Endodermal cell (in vitro differentiated cells): ENCODE results near the gene KRT6B. TPM values are rescaled to one million over a fixed set of nuclear protein-coding genes. Genes with fewer than 3 reads are reported as not detected.
"Not testable (repeated sequence)": the region's sequence is repeated elsewhere in the genome, so short reads cannot be mapped to it uniquely, and the experiment has no call there.

Source experiments
- DNase-seq: peaks from one replicate; pipeline ENCODE4 v3.0.0-alpha.2; 2017
- H3K27ac ChIP-seq: 2 replicates; pipeline ENCODE4 v1.5.1; 2013; ENCODE audit warnings: mild to moderate bottlenecking, low read depth, low read length, moderate library complexity
- H3K27me3 ChIP-seq: 2 replicates; pipeline ENCODE4 v1.6.1; 2013; ENCODE audit warnings: mild to moderate bottlenecking, low read length, moderate library complexity; ENCODE audit not compliant: insufficient read depth, control insufficient read depth, poor library complexity, severe bottlenecking
- H3K36me3 ChIP-seq: 2 replicates; pipeline ENCODE4 v1.7.0; 2013; ENCODE audit warnings: mild to moderate bottlenecking, low read length, moderate library complexity; ENCODE audit not compliant: control insufficient read depth, insufficient read depth
- H3K4me1 ChIP-seq: one replicate; pipeline ENCODE4 v1.7.0; 2013; ENCODE audit warnings: low read length; ENCODE audit not compliant: control insufficient read depth, insufficient read depth
- H3K4me3 ChIP-seq: 2 replicates; pipeline ENCODE4 v1.5.1; 2013; ENCODE audit warnings: mild to moderate bottlenecking, low read length, moderate library complexity
- H3K9ac ChIP-seq: 2 replicates; pipeline ENCODE4 v1.6.1; 2013; ENCODE audit warnings: mild to moderate bottlenecking, low read length, moderate library complexity; ENCODE audit not compliant: poor library complexity, severe bottlenecking; ENCODE audit errors: extremely low read depth
- H3K9me3 ChIP-seq: 2 replicates; pipeline ENCODE4 v1.6.1; 2013; ENCODE audit warnings: mild to moderate bottlenecking, low read length, moderate library complexity; ENCODE audit not compliant: control insufficient read depth
- H3K27ac Mint-ChIP-seq: 2 replicates; pipeline ENCODE4 v1.8.0; 2020; ENCODE audit warnings: mixed read lengths
- H3K27me3 Mint-ChIP-seq: 2 replicates; pipeline ENCODE4 v1.8.0; 2021; ENCODE audit warnings: mild to moderate bottlenecking, mixed read lengths; ENCODE audit not compliant: insufficient read depth
- H3K36me3 Mint-ChIP-seq: 2 replicates; pipeline ENCODE4 v1.8.0; 2020; ENCODE audit warnings: low read depth, mixed read lengths
- H3K4me1 Mint-ChIP-seq: 2 replicates; pipeline ENCODE4 v1.8.0; 2020; ENCODE audit warnings: mixed read lengths
- H3K4me3 Mint-ChIP-seq: 2 replicates; pipeline ENCODE4 v1.8.0; 2020; ENCODE audit warnings: mild to moderate bottlenecking, moderate library complexity, mixed read lengths
- H3K9me3 Mint-ChIP-seq: 2 replicates; pipeline ENCODE4 v1.8.0; 2020; ENCODE audit warnings: mild to moderate bottlenecking, mixed read lengths
- WGBS, 2 experiments: methylation state at CpG; one replicate each; pipeline versions ENCODE4 v1.1.5 to v1.1.7; 2013; ENCODE audit warnings: missing lambda C conversion rate in 2 of 2, mixed read lengths in 1 of 2; ENCODE audit not compliant: insufficient coverage in 1 of 2, insufficient read length in 1 of 2; 5-methylcytosine and 5-hydroxymethylcytosine counted together
- total RNA-seq, 2 donors: library from RNA; stranded (reverse); fragmentation: NEBNext Ultra II Directional in 1 of 2; extraction: Animal tissue kit (Norgen Biotek cat#: 25700) in 1 of 2; gene quantifications; 2 replicates in 1 of 2; 3 replicates in 1 of 2; pipeline ENCODE4 v1.2.1, GENCODE V29; 2021
- TF ChIP-seq, protein P1 (sequence below): fragments of 200-600 bp; sonication (generic); conservative IDR thresholded peaks from 2 replicates; pipeline ENCODE4 v1.5.0; 2021; ENCODE audit warnings: antibody characterized with exemption, mild to moderate bottlenecking

Gene KRT6B
- total RNA-seq, 2 donors from 2014 or later, result not detected

DNA sequence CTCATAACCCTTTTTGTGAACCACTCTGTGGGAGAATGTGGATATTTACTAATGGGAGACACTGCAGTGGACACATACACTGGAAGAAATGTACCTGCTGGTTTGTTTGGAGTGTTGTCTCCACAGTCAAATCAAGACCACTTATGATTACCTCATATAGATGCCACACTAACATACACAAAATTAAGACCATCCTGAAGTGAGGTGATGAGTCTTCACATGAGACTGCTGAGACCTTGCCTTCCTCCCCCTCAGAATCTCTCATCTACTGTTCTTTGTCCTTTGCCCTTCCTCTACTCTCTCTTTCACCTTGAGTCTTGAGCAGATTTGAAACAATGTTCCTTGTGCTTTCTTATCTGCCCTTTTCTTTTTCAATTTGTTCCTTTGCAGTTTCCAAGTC, 36.8 kb upstream of the KRT6B start:
- H3K36me3 Mint-ChIP-seq, result no peaks in the 10 kb centered on the region
- peaks cover 13% of the 10 kb centered on the region for H3K9me3 ChIP-seq
- peaks cover under 1% of the 10 kb centered on the region for H3K4me1 Mint-ChIP-seq
- H3K9me3 Mint-ChIP-seq, result peaks cover 2% of the 10 kb centered on the region
- H3K4me3 ChIP-seq, result no peak overlapping the region
- H3K27ac Mint-ChIP-seq, result no peak overlapping the region
- TF ChIP-seq, protein P1, sequence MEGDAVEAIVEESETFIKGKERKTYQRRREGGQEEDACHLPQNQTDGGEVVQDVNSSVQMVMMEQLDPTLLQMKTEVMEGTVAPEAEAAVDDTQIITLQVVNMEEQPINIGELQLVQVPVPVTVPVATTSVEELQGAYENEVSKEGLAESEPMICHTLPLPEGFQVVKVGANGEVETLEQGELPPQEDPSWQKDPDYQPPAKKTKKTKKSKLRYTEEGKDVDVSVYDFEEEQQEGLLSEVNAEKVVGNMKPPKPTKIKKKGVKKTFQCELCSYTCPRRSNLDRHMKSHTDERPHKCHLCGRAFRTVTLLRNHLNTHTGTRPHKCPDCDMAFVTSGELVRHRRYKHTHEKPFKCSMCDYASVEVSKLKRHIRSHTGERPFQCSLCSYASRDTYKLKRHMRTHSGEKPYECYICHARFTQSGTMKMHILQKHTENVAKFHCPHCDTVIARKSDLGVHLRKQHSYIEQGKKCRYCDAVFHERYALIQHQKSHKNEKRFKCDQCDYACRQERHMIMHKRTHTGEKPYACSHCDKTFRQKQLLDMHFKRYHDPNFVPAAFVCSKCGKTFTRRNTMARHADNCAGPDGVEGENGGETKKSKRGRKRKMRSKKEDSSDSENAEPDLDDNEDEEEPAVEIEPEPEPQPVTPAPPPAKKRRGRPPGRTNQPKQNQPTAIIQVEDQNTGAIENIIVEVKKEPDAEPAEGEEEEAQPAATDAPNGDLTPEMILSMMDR, result no peak
- H3K27me3 ChIP-seq, result no peaks in the 10 kb centered on the region
- no peak overlapping the region for H3K27ac ChIP-seq
- no peaks in the 10 kb centered on the region for H3K36me3 ChIP-seq
- no peak overlapping the region for H3K9ac ChIP-seq
- H3K27me3 Mint-ChIP-seq, result peaks cover 31% of the 10 kb centered on the region
- H3K4me1 ChIP-seq, result no peaks in the 10 kb centered on the region
- no peak overlapping the region for H3K4me3 Mint-ChIP-seq
- DNase-seq, result no peak

DNA sequence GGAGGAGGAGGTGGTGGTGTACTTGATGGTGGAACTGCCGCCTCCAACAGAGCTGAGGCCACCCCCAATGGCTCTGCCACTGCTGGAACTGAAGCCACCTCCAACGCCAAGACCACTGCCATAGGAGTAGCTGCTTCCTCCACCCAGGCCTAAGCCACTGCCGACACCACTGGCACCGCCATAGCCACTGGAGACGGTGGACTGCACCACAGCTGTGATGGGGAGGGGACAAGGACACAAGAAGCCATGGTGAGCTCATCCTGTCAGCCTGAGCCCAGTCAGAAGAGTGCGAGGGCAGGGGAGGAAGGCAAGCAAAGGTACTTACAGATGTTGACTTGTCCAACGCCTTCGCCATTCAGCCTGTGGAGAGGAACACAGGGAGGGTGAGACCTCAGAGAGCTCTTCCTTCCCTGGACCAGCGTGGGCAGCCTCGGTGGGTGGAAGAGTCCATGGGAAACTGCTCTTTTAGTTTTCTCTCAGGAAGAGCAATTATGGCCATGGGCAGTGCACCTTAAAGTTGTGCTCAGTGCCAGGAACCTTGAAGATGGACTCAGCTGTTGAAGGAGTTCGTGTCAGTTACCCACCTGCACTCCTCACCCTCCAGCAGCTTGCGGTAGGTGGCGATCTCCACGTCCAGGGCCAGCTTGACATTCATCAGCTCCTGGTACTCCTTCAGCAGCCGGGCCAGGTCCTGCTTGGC, 35.9 kb upstream of the KRT6B start:
- H3K4me1 ChIP-seq, H3K9me3 Mint-ChIP-seq, H3K36me3 ChIP-seq, H3K9ac ChIP-seq, H3K27me3 ChIP-seq, DNase-seq, H3K4me3 ChIP-seq, H3K27ac Mint-ChIP-seq, H3K36me3 Mint-ChIP-seq, H3K4me1 Mint-ChIP-seq, H3K27ac ChIP-seq, H3K4me3 Mint-ChIP-seq: not testable (repeated sequence)
- 89% methylated on average over 5 to 13 of the region's 15 CpGs for WGBS, 2 experiments
- H3K27me3 Mint-ChIP-seq, result peaks cover 33% of the 10 kb centered on the region
- H3K9me3 ChIP-seq, result peaks cover 13% of the 10 kb centered on the region

DNA sequence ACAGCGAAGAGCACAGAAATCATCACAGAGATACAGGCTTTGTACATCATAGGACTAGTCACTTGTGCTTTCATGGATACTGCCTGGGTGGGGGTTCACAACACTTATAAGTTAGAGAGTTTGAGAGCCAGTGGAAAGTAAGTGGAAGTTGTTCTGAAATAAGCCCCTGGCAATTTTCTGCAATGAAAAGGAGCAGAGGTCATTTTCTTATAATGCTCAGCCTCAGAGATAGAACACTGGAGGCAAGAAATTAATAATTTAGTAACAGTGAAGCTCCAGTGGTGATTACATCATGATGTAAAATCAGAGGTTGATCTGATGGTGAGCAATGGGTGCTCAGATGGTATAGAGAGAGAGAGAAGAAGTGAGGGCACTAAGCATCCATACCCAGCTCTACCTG, 35.3 kb upstream of the KRT6B start:
- no peaks in the 10 kb centered on the region for H3K27me3 ChIP-seq
- no peaks in the 10 kb centered on the region for H3K36me3 Mint-ChIP-seq
- DNase-seq, result no peak
- no peak overlapping the region for H3K27ac ChIP-seq
- H3K9me3 ChIP-seq, result peaks cover 13% of the 10 kb centered on the region
- no peak overlapping the region for H3K9ac ChIP-seq
- H3K4me3 ChIP-seq, result no peak overlapping the region
- no peak overlapping the region for H3K4me3 Mint-ChIP-seq
- no peaks in the 10 kb centered on the region for H3K4me1 ChIP-seq
- no peaks in the 10 kb centered on the region for H3K4me1 Mint-ChIP-seq
- TF ChIP-seq, protein P1, result no peak
- no peaks in the 10 kb centered on the region for H3K36me3 ChIP-seq
- WGBS, 2 experiments, result 50 to 57% methylated on average over 1 of the region's 1 CpG
- H3K9me3 Mint-ChIP-seq, result peaks cover 2% of the 10 kb centered on the region
- H3K27me3 Mint-ChIP-seq, result peaks cover 33% of the 10 kb centered on the region
- no peak overlapping the region for H3K27ac Mint-ChIP-seq
